Tibial nerve (tissue), 4 donors: Measurements from ENCODE around the gene CCDC102B.

Source experiments
- EP300 ChIP-seq, 2 donors: sonication (generic); formaldehyde crosslinking; IDR thresholded peaks; one replicate each; pipeline ENCODE4 v1.6.1; 2017; ENCODE audit warnings: antibody characterized with exemption in 2 of 2, mild to moderate bottlenecking in 1 of 2
- TF ChIP-seq, protein P1 (sequence below), 5 experiments: fragments of 200-600 bp in 3 of 5; fragments of 450-650 bp in 2 of 5; sonication (generic) in 3 of 5; IDR thresholded peaks; one replicate each; pipeline ENCODE4 v1.5.1; 2016 to 2019; ENCODE audit warnings: antibody characterized with exemption in 5 of 5, mild to moderate bottlenecking in 3 of 5, moderate library complexity in 2 of 5

DNA sequence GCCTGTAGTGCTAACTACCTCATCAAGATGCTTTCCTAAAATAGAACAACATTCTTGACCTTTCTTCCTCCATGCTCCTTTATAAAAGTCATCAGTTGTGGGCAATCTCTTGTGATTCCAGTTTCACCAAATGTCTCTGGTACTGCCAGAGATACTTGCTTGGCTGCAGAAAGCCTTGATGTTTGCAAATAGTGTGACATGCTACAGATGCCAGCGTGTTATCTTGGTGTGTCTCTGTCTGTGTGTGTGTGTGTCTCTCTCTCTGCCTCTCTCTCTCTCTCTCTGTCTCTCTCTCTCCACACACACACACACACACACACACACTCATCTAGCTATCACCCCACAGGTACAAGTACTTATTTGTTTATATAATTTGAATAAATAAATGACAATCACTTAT is 146.9 kb downstream of the CCDC102B start:
- TF ChIP-seq, protein P1, sequence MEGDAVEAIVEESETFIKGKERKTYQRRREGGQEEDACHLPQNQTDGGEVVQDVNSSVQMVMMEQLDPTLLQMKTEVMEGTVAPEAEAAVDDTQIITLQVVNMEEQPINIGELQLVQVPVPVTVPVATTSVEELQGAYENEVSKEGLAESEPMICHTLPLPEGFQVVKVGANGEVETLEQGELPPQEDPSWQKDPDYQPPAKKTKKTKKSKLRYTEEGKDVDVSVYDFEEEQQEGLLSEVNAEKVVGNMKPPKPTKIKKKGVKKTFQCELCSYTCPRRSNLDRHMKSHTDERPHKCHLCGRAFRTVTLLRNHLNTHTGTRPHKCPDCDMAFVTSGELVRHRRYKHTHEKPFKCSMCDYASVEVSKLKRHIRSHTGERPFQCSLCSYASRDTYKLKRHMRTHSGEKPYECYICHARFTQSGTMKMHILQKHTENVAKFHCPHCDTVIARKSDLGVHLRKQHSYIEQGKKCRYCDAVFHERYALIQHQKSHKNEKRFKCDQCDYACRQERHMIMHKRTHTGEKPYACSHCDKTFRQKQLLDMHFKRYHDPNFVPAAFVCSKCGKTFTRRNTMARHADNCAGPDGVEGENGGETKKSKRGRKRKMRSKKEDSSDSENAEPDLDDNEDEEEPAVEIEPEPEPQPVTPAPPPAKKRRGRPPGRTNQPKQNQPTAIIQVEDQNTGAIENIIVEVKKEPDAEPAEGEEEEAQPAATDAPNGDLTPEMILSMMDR (IDR thresholded peaks at IDR 0.05), result no peak
- no peak for TF ChIP-seq EP300 (IDR thresholded peaks at IDR 0.05)
